HUES64 (cell line): ENCODE data around the gene IDH2.

Experiments
- H3K27ac ChIP-seq: 2 replicates; pipeline ENCODE4 v1.7.0; 2013; ENCODE audit warnings: low read depth, low read length, inconsistent platforms
- H3K27me3 ChIP-seq: 2 replicates; pipeline ENCODE4 v1.6.1; 2013; ENCODE audit warnings: mild to moderate bottlenecking, low read length; ENCODE audit not compliant: insufficient read depth
- H3K36me3 ChIP-seq: 2 replicates; pipeline ENCODE4 v1.6.1; 2013; ENCODE audit warnings: mild to moderate bottlenecking, low read length; ENCODE audit not compliant: insufficient read depth
- H3K4me1 ChIP-seq: 2 replicates; pipeline ENCODE4 v1.6.1; 2013; ENCODE audit warnings: mild to moderate bottlenecking, low read length, moderate library complexity; ENCODE audit not compliant: insufficient read depth
- H3K4me3 ChIP-seq: 2 replicates; pipeline ENCODE4 v1.5.1; 2013; ENCODE audit warnings: mild to moderate bottlenecking, low read length, moderate library complexity
- H3K9ac ChIP-seq: 2 replicates; pipeline ENCODE4 v1.6.1; 2013; ENCODE audit warnings: mild to moderate bottlenecking, low read depth, low read length
- H3K9me3 ChIP-seq: 2 replicates; pipeline ENCODE4 v1.6.1; 2013; ENCODE audit warnings: low read depth, low read length; ENCODE audit not compliant: insufficient read depth
- WGBS: fragments of 150-250, 120-280 bp; methylation state at CpG from one replicate; pipeline ENCODE4 v1.1.7; 2013; ENCODE audit warnings: missing lambda C conversion rate; 5-methylcytosine and 5-hydroxymethylcytosine counted together

IDH2 gene

GRCh38 chr15:90097475-90097874 lies 4.8 kb downstream of the IDH2 start:
- Histone ChIP-seq H3K4me1 (peaks cover 6% of the 10 kb centered on the region; the same call in 1 of the 2 replicates), H3K27me3 (peaks cover under 1% of the 10 kb centered on the region; the same call in 1 of the 2 replicates), H3K27ac (no peak overlapping the region), H3K36me3 (no peaks in the 10 kb centered on the region), H3K4me3 (no peak overlapping the region), H3K9me3 (no peaks in the 10 kb centered on the region), H3K9ac (no peak overlapping the region)
- 82% methylated on average over 2 of the region's 4 CpGs for WGBS

- H3K27ac ChIP-seq, result no peak overlapping the region; the same call in 1 of the 2 replicates
- WGBS, result 15% methylated on average over 3 of the region's 3 CpGs
- no peaks in the 10 kb centered on the region for H3K36me3 ChIP-seq
- H3K4me1 ChIP-seq, result peaks cover 6% of the 10 kb centered on the region; the same call in 1 of the 2 replicates
- no peak overlapping the region for H3K4me3 ChIP-seq
- no peaks in the 10 kb centered on the region for H3K27me3 ChIP-seq
- H3K9me3 ChIP-seq, result no peaks in the 10 kb centered on the region
- no peak overlapping the region for H3K9ac ChIP-seq
These were observed 6.7 kb downstream of the IDH2 start for GRCh38 chr15:90095521-90095959.

GRCh38 chr15:90091156-90091931 lies 10.9 kb downstream of the IDH2 start:
- H3K4me3 ChIP-seq, result no peak overlapping the region
- WGBS, result 91% methylated on average over 17 of the region's 17 CpGs
- no peaks in the 10 kb centered on the region for H3K4me1 ChIP-seq
- peaks cover 13% of the 10 kb centered on the region for H3K36me3 ChIP-seq
- no peaks in the 10 kb centered on the region for H3K27me3 ChIP-seq
- no peaks in the 10 kb centered on the region for H3K9me3 ChIP-seq
- H3K27ac ChIP-seq, result no peak overlapping the region
- H3K9ac ChIP-seq, result no peak overlapping the region

- Histone ChIP-seq H3K4me1 (no peaks in the 10 kb centered on the region), H3K36me3 (peaks cover 17% of the 10 kb centered on the region), H3K9ac (no peak overlapping the region), H3K27ac (no peak overlapping the region), H3K27me3 (no peaks in the 10 kb centered on the region), H3K9me3 (no peaks in the 10 kb centered on the region), H3K4me3 (no peak overlapping the region)
- 92% methylated on average over 11 of the region's 11 CpGs for WGBS
These were observed 11.9 kb downstream of the IDH2 start for GRCh38 chr15:90090226-90090848.

- WGBS, result 89% methylated on average over 20 of the region's 20 CpGs
- H3K27me3 ChIP-seq, result no peaks in the 10 kb centered on the region
- no peak overlapping the region for H3K27ac ChIP-seq
- peaks cover 37% of the 10 kb centered on the region for H3K36me3 ChIP-seq
- H3K9ac ChIP-seq, result no peak overlapping the region
- no peaks in the 10 kb centered on the region for H3K4me1 ChIP-seq
- no peaks in the 10 kb centered on the region for H3K9me3 ChIP-seq
- H3K4me3 ChIP-seq, result no peak overlapping the region
These were observed 14.7 kb downstream of the IDH2 start for GRCh38 chr15:90087454-90088154.

GRCh38 chr15:90086868-90087268 lies 15.4 kb downstream of the IDH2 start:
- Histone ChIP-seq H3K4me1 (peaks cover 4% of the 10 kb centered on the region; the same call in 1 of the 2 replicates), H3K27me3 (no peaks in the 10 kb centered on the region), H3K9me3 (no peaks in the 10 kb centered on the region), H3K36me3 (peaks cover 43% of the 10 kb centered on the region), H3K4me3 (no peak overlapping the region), H3K27ac (no peak overlapping the region), H3K9ac (no peak overlapping the region)
- WGBS, result 87% methylated on average over 7 of the region's 7 CpGs

GRCh38 chr15:90085565-90085964 lies 16.7 kb downstream of the IDH2 start:
- 90% methylated on average over 3 of the region's 3 CpGs for WGBS
- no peak overlapping the region for H3K9ac ChIP-seq
- H3K36me3 ChIP-seq, result peaks cover 43% of the 10 kb centered on the region

GRCh38 chr15:90084876-90085423 lies 17.3 kb downstream of the IDH2 start:
- Histone ChIP-seq H3K9ac (no peak overlapping the region), H3K27ac (no peak overlapping the region), H3K36me3 (peaks cover 48% of the 10 kb centered on the region), H3K4me1 (peaks cover 6% of the 10 kb centered on the region; the same call in 1 of the 2 replicates), H3K9me3 (no peaks in the 10 kb centered on the region), H3K27me3 (no peaks in the 10 kb centered on the region), H3K4me3 (no peak overlapping the region)
- WGBS, result 94% methylated on average over 18 of the region's 18 CpGs

More at GRCh38 chr15:90085565-90085964, 16.7 kb downstream of the IDH2 start:
- Histone ChIP-seq H3K4me1 (peaks cover 6% of the 10 kb centered on the region; the same call in 1 of the 2 replicates), H3K27ac (no peak overlapping the region), H3K27me3 (no peaks in the 10 kb centered on the region), H3K4me3 (no peak overlapping the region), H3K9me3 (no peaks in the 10 kb centered on the region)

GRCh38 chr15:90083954-90084607 lies 18.2 kb downstream of the IDH2 start:
- Histone ChIP-seq H3K9me3 (no peaks in the 10 kb centered on the region), H3K36me3 (peaks cover 54% of the 10 kb centered on the region), H3K4me3 (no peak overlapping the region), H3K27me3 (no peaks in the 10 kb centered on the region), H3K27ac (no peak overlapping the region), H3K9ac (no peak overlapping the region), H3K4me1 (peaks cover 6% of the 10 kb centered on the region; the same call in 1 of the 2 replicates)
- 90% methylated on average over 14 of the region's 14 CpGs for WGBS

GRCh38 chr15:90083419-90083818 lies 18.8 kb downstream of the IDH2 start:
- peaks cover 56% of the 10 kb centered on the region for H3K36me3 ChIP-seq
- H3K4me1 ChIP-seq, result peaks cover 6% of the 10 kb centered on the region; the same call in 1 of the 2 replicates
- no peak overlapping the region for H3K9ac ChIP-seq
- H3K27me3 ChIP-seq, result no peaks in the 10 kb centered on the region
- H3K4me3 ChIP-seq, result no peak overlapping the region
- 95% methylated on average over 5 of the region's 5 CpGs for WGBS
- H3K9me3 ChIP-seq, result no peaks in the 10 kb centered on the region
- no peak overlapping the region for H3K27ac ChIP-seq
